ENCODE results near the gene DNAJB14. TPM values are rescaled to one million over a fixed set of nuclear protein-coding genes. Genes with fewer than 3 reads are reported as not detected.

The DNAJB14 gene
- total RNA-seq, 1 experiment from 2014 or later: 41.5 TPM

- Histone ChIP-seq H3K9me3 (ENCODE audit: control insufficient read depth, insufficient read depth, low read depth, low read length) (no peaks in the 10 kb centered on the region), H3K4me3 (ENCODE audit: low read depth in 2 of 2, low read length in 2 of 2) (no peak overlapping the region), H3K4me1 (ENCODE audit: control insufficient read depth, insufficient read depth, low read length) (no peaks in the 10 kb centered on the region), H3K27ac (ENCODE audit: low read length) (no peak overlapping the region), H3K36me3 (ENCODE audit: control insufficient read depth, insufficient read depth, low read length) (peaks cover 4% of the 10 kb centered on the region; the same call in 1 of the 2 replicates), H3K27me3 (ENCODE audit: control insufficient read depth, insufficient read depth, low read length) (no peaks in the 10 kb centered on the region)
- intact Hi-C loops (cut with micrococcal nuclease; ENCODE audit: unreplicated experiment): no loop called here
- CTCF ChIA-PET: no interaction called here
- POLR2A ChIA-PET: no interaction called here
- TSS peak; percentile 31 for BruUV-seq (replicated peaks)
- in situ Hi-C loops (cut with HindIII; ENCODE audit: low pct_unique_long_range_greater_than_20kb, low sequenced_read_pairs): no loop called here
- TF ChIP-seq REST (IDR thresholded peaks at IDR 0.05; ENCODE audit: insufficient read depth in 1 of 2, low read depth in 2 of 2, low read length in 1 of 2): no peak
- TF ChIP-seq TCF7L2 (IDR thresholded peaks at IDR 0.05; ENCODE audit: low read depth, low read length): no peak
- ATAC-seq (no peak), DNase-seq (ENCODE audit: low read depth, low spot score) (no peak)
Observed at GRCh38 chr4:99917575-99917974, 28.8 kb downstream of the DNAJB14 start.

- H3K27ac ChIP-seq (ENCODE audit: low read length): no peak overlapping the region
Observed at GRCh38 chr4:99915449-99915848, 31.0 kb downstream of the DNAJB14 start.

More at GRCh38 chr4:99915449-99915848, 31.0 kb downstream of the DNAJB14 start:
- ChIA-PET CTCF (no interaction called here), POLR2A (no interaction called here)
- intact Hi-C loops (cut with micrococcal nuclease; ENCODE audit: unreplicated experiment) (no loop called here), in situ Hi-C loops (cut with HindIII; ENCODE audit: low pct_unique_long_range_greater_than_20kb, low sequenced_read_pairs) (no loop called here)
- ATAC-seq: no peak
- H3K36me3 ChIP-seq (ENCODE audit: control insufficient read depth, insufficient read depth, low read length): peaks cover 2% of the 10 kb centered on the region; the same call in 1 of the 2 replicates
- DNase-seq (ENCODE audit: low read depth, low spot score): no peak
- no peaks in the 10 kb centered on the region for H3K4me1 ChIP-seq (ENCODE audit: control insufficient read depth, insufficient read depth, low read length)
- no TSS peak for BruUV-seq (replicated peaks)
- H3K9me3 ChIP-seq (ENCODE audit: control insufficient read depth, insufficient read depth, low read depth, low read length): no peaks in the 10 kb centered on the region
- no peak overlapping the region for H3K4me3 ChIP-seq (ENCODE audit: low read depth in 2 of 2, low read length in 2 of 2)
- TF ChIP-seq REST (IDR thresholded peaks at IDR 0.05; ENCODE audit: insufficient read depth in 1 of 2, low read depth in 2 of 2, low read length in 1 of 2): no peak
- TF ChIP-seq POLR2AphosphoS5 (IDR thresholded peaks at IDR 0.05; ENCODE audit: low read depth, low read length): no peak
- TF ChIP-seq CTCF (IDR thresholded peaks at IDR 0.05): no peak
- TF ChIP-seq TCF7L2 (IDR thresholded peaks at IDR 0.05; ENCODE audit: low read depth, low read length): no peak
- TF ChIP-seq SIN3A (IDR thresholded peaks at IDR 0.05; ENCODE audit: borderline replicate concordance, insufficient read depth, low read depth, low read length): no peak
- H3K27me3 ChIP-seq (ENCODE audit: control insufficient read depth, insufficient read depth, low read length): no peaks in the 10 kb centered on the region

All from Panc1 (cell line).